NCI-H2107 treated with DMSO at 0.1 percent for 48 hours (cell line): Measurements from ENCODE around the gene HS6ST3.

Experiments
- DNase-seq: peaks from one replicate; lab custom pipeline; 2025; ENCODE audit not compliant: unreplicated experiment; lab: John Stamatoyannopoulos, UW

Gene HS6ST3

GRCh38 chr13:96816261-96816660 is 726.4 kb downstream of the HS6ST3 start:
- no peak for DNase-seq

GRCh38 chr13:96816874-96817273 is 727.0 kb downstream of the HS6ST3 start:
- DNase-seq = no peak

- DNase-seq = no peak
Observed at GRCh38 chr13:96817336-96817941, 727.5 kb downstream of the HS6ST3 start.

GRCh38 chr13:96819375-96819774 is 729.5 kb downstream of the HS6ST3 start:
- DNase-seq = no peak

GRCh38 chr13:96821381-96821780 is 731.5 kb downstream of the HS6ST3 start:
- DNase-seq = no peak

GRCh38 chr13:96821971-96822370 is 732.1 kb downstream of the HS6ST3 start:
- DNase-seq = no peak

- no peak for DNase-seq
Observed at GRCh38 chr13:96822895-96823294, 733.0 kb downstream of the HS6ST3 start.

- DNase-seq = no peak
Observed at GRCh38 chr13:96824140-96824539, 734.2 kb downstream of the HS6ST3 start.

- DNase-seq = no peak
Observed at GRCh38 chr13:96825653-96826052, 735.7 kb downstream of the HS6ST3 start.

GRCh38 chr13:96834626-96835025 is 744.7 kb downstream of the HS6ST3 start:
- DNase-seq = no peak

GRCh38 chr13:96835546-96835945 is 745.6 kb downstream of the HS6ST3 start:
- no peak for DNase-seq

- DNase-seq = no peak
Observed at GRCh38 chr13:96836733-96837132, 746.8 kb downstream of the HS6ST3 start.

GRCh38 chr13:96837809-96838208 is 747.9 kb downstream of the HS6ST3 start:
- no peak for DNase-seq

- DNase-seq = no peak
Observed at GRCh38 chr13:96844195-96844594, 754.3 kb downstream of the HS6ST3 start.

GRCh38 chr13:96844616-96845015 is 754.7 kb downstream of the HS6ST3 start:
- DNase-seq = no peak

GRCh38 chr13:96848286-96848685 is 758.4 kb downstream of the HS6ST3 start:
- DNase-seq = no peak

- no peak for DNase-seq
Observed at GRCh38 chr13:96849091-96849490, 759.2 kb downstream of the HS6ST3 start.

- DNase-seq = no peak
Observed at GRCh38 chr13:96850538-96851145, 760.7 kb downstream of the HS6ST3 start.

- no peak for DNase-seq
Observed at GRCh38 chr13:96851856-96852445, 762.0 kb downstream of the HS6ST3 start.

GRCh38 chr13:96858133-96858826 is 768.4 kb downstream of the HS6ST3 start:
- DNase-seq = no peak

GRCh38 chr13:96860882-96861281 is 771.0 kb downstream of the HS6ST3 start:
- DNase-seq = no peak

GRCh38 chr13:96862093-96862492 is 772.2 kb downstream of the HS6ST3 start:
- no peak for DNase-seq
